ENCODE measurements around the gene SAA2. TPM values are rescaled to one million over a fixed set of nuclear protein-coding genes. Genes with fewer than 3 reads are reported as not detected.

The SAA2 gene
- total and polyA plus RNA-seq, 10 of the 15 experiments (the other 5 are each of a cell fraction or from before 2014, with no cell fraction given): 0.18 to 4.1 (median 0.28) TPM; not detected in 2

- TF ChIP-seq RBBP5 (conservative IDR thresholded peaks at IDR 0.05) (no peak), JUNB (IDR thresholded peaks at IDR 0.05) (no peak), ZNF207 (IDR thresholded peaks at IDR 0.05; ENCODE audit: borderline replicate concordance) (no peak), CHD4 (IDR thresholded peaks at IDR 0.05) (no peak), ETV6 (conservative IDR thresholded peaks at IDR 0.05 in 1 of 2, IDR thresholded peaks at IDR 0.05 in 1 of 2; ENCODE audit: borderline replicate concordance in 1 of 2, low read depth in 1 of 2) (no peak), ELK1 (IDR thresholded peaks at IDR 0.05; ENCODE audit: low read depth, low read length) (no peak), PAX8 (IDR thresholded peaks at IDR 0.05) (no peak), USF2 (IDR thresholded peaks at IDR 0.05; ENCODE audit: borderline replicate concordance, low read depth, low read length) (no peak), TCF3 (IDR thresholded peaks at IDR 0.05; ENCODE audit: borderline replicate concordance, insufficient read depth, low read depth, low read length) (no peak), KDM1A (IDR thresholded peaks at IDR 0.05; ENCODE audit: borderline replicate concordance) (no peak), WRNIP1 (IDR thresholded peaks at IDR 0.05; ENCODE audit: borderline replicate concordance, low read depth, low read length) (no peak), CEBPB (IDR thresholded peaks at IDR 0.05; ENCODE audit: borderline replicate concordance in 1 of 2, low read depth in 2 of 2, low read length in 2 of 2) (no peak)
- Histone ChIP-seq H4K20me1 (ENCODE audit: control insufficient read depth, insufficient read depth) (no peaks in the 10 kb centered on the region), H3K36me3 (ENCODE audit: control insufficient read depth in 2 of 2, insufficient read depth in 2 of 2, low read length in 1 of 2) (no peaks in the 10 kb centered on the region), H3K9ac (ENCODE audit: control insufficient read depth, insufficient read depth, low read length) (no peak overlapping the region), H3K79me2 (ENCODE audit: control insufficient read depth, insufficient read depth, low read length) (no peaks in the 10 kb centered on the region), H3K4me2 (ENCODE audit: control insufficient read depth, insufficient read depth) (no peak overlapping the region), H2AFZ (ENCODE audit: control insufficient read depth, low read depth, low read length) (no peak overlapping the region), H3K4me3 (no peak overlapping the region), H3K4me1 (ENCODE audit: control insufficient read depth, insufficient read depth, low read length) (no peaks in the 10 kb centered on the region), H3K9me3 (replicated peaks; ENCODE audit: control insufficient read depth, insufficient read depth, low read length) (no peaks in the 10 kb centered on the region; the same call in 2 of the 3 replicates), H3K27me3 (replicated peaks in 1 of 2; ENCODE audit: control insufficient read depth in 2 of 2, insufficient read depth in 2 of 2, low read length in 1 of 2) (no peaks in the 10 kb centered on the region; a peak in 1 of 4 replicates), H3K27ac (ENCODE audit: control insufficient read depth, insufficient read depth) (no peak overlapping the region)
- DNase-seq (ENCODE audit: low read depth, low spot score) (no peak), FAIRE-seq (no peak), ATAC-seq (no peak)
- ChIA-PET POLR2A (no interaction called here), RAD21 (ENCODE audit: unreplicated experiment) (interaction anchor here (0.6 to 2.2 kb wide), 11 partner anchors 11 to 527 kb away, joined by 3 to 33 read pairs (median 3); no protein-coding TSS in a partner anchor), CTCF (interaction anchor here (0.6 to 3.3 kb wide), 24 partner anchors 11 to 571 kb away, joined by 3 to 61 read pairs (median 4); partner anchors contain the start of gene SAAL1), SMC1A (ENCODE audit: uncharacterized antibody, unreplicated experiment) (interaction anchor here (0.5 to 1.6 kb wide), 13 partner anchors 9 to 528 kb away, joined by 3 to 19 read pairs (median 3); no protein-coding TSS in a partner anchor)
- intact Hi-C loops (cut with micrococcal nuclease; ENCODE audit: unreplicated experiment) (loop anchor here (5.0 kb wide), 1 partner anchor 212 kb away; no protein-coding TSS in a partner anchor), in situ Hi-C loops (cut with MboI) (loop anchor here (5.0 kb wide), 1 partner anchor 87 kb away; no protein-coding TSS in a partner anchor)
- BruUV-seq (replicated peaks): no TSS peak
- WGBS (ENCODE audit: insufficient coverage, insufficient replicate concordance, low lambda C conversion rate, missing lambda C conversion rate): 18% methylated on average over 3 of the region's 3 CpGs
Observed at GRCh38 chr11:18204220-18204619, 44.2 kb downstream of the SAA2 start.
